Natural killer cell (primary cell): Measurements from ENCODE around the gene PLXNA4. TPM values are rescaled to one million over a fixed set of nuclear protein-coding genes. Genes with fewer than 3 reads are reported as not detected.
A peak's percentile ranks its signal among the peaks of the same experiment; 100 is the strongest.

ENCODE experiments used
- ATAC-seq, 3 donors: fragments of 150-1000 bp in 2 of 3; fragments of 200-7000 bp in 1 of 3; cut with Tn5 transposase; 1 replicate in 1 of 3; 2 replicates in 2 of 3; pipeline ENCODE4 v1.10.0; 2021; ENCODE audit warnings: mild to moderate bottlenecking in 2 of 3, moderate library complexity in 2 of 3
- DNase-seq, 2 donors: peaks; one replicate each; pipeline versions ENCODE4 v3.0.0 to v3.0.0-alpha.2; 2013 to 2021; ENCODE audit warnings: mixed read lengths in 1 of 2
- H3K27ac ChIP-seq: one replicate; pipeline ENCODE4 v1.5.1; 2013; ENCODE audit warnings: mild to moderate bottlenecking, low read length
- H3K27me3 ChIP-seq: one replicate; pipeline ENCODE4 v1.6.1; 2013; ENCODE audit warnings: low read length; ENCODE audit not compliant: control insufficient read depth, insufficient read depth
- H3K36me3 ChIP-seq: one replicate; pipeline ENCODE4 v1.6.1; 2013; ENCODE audit warnings: low read length; ENCODE audit not compliant: control insufficient read depth, insufficient read depth
- H3K4me1 ChIP-seq: one replicate; pipeline ENCODE4 v1.6.1; 2013; ENCODE audit warnings: low read length; ENCODE audit not compliant: control insufficient read depth, insufficient read depth
- H3K4me3 ChIP-seq: one replicate; pipeline ENCODE4 v1.5.1; 2013; ENCODE audit warnings: low read length
- H3K9me3 ChIP-seq: one replicate; pipeline ENCODE4 v1.6.1; 2013; ENCODE audit warnings: low read length; ENCODE audit not compliant: control insufficient read depth, insufficient read depth
- H3K27ac Mint-ChIP-seq, 2 donors: one replicate each; pipeline ENCODE4 v1.8.0; 2022; ENCODE audit warnings: mild to moderate bottlenecking in 2 of 2, mixed read lengths in 2 of 2, moderate library complexity in 1 of 2
- H3K27me3 Mint-ChIP-seq, 2 donors: one replicate each; pipeline ENCODE4 v1.8.0; 2022; ENCODE audit warnings: low read depth in 2 of 2, mixed read lengths in 2 of 2
- H3K36me3 Mint-ChIP-seq: one replicate; pipeline ENCODE4 v1.8.0; 2022; ENCODE audit warnings: mixed read lengths
- H3K4me1 Mint-ChIP-seq, 2 donors: one replicate each; pipeline ENCODE4 v1.8.0; 2022; ENCODE audit warnings: mixed read lengths in 2 of 2
- H3K4me3 Mint-ChIP-seq: one replicate; pipeline ENCODE4 v1.8.0; 2022; ENCODE audit warnings: mild to moderate bottlenecking, moderate library complexity, mixed read lengths
- H3K9me3 Mint-ChIP-seq, 2 donors: one replicate each; pipeline ENCODE4 v1.8.0; 2022; ENCODE audit warnings: mixed read lengths in 2 of 2
- WGBS: methylation state at CpG from one replicate; pipeline ENCODE4 v1.1.7; 2013; ENCODE audit warnings: missing lambda C conversion rate; ENCODE audit not compliant: insufficient coverage; 5-methylcytosine and 5-hydroxymethylcytosine counted together
- intact Hi-C: fragments of 100-400 bp; cut with micrococcal nuclease; formaldehyde crosslinking; loops from one replicate; pipeline ENCODE4 v1.14.2; 2022
- total RNA-seq, 4 donors: library from RNA; stranded (reverse); fragments of 120-200 nt in 1 of 4; gene quantifications; one replicate each; pipeline versions ENCODE4 v1.2.3 to v1.2.4, GENCODE V29; 2013 to 2022
- TF ChIP-seq, protein P1 (sequence below): fragments of 200-600 bp; IDR thresholded peaks from one replicate; pipeline ENCODE4 v1.8.0; 2022; ENCODE audit warnings: antibody characterized with exemption

The PLXNA4 gene
- total RNA-seq, 3 donors from 2014 or later (not counting 1 experiment from before 2014, with no cell fraction given), result 5.1 to 15.3 (median 10.9) TPM

DNA sequence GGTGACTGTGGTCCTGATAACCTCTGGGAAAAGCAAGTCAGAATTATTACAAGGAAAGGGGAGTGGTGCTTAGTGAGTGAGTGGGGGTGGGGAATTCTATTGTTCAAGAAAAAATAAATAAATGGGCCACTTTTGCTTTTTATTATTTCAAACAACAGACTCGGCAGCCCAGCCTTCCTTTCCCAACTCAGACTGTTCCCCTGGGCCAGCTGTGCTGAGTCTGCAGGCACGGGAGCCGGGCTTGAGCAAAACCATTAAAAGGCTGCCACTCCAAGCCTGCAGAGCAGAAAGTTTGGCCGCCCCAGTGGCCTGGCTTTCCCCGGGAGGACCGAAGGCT lies 90.0 kb downstream of the PLXNA4 start:
- ATAC-seq, result no peak
- intact Hi-C loops, result no loop called here
- no peaks in the 10 kb centered on the region for H3K36me3 Mint-ChIP-seq

DNA sequence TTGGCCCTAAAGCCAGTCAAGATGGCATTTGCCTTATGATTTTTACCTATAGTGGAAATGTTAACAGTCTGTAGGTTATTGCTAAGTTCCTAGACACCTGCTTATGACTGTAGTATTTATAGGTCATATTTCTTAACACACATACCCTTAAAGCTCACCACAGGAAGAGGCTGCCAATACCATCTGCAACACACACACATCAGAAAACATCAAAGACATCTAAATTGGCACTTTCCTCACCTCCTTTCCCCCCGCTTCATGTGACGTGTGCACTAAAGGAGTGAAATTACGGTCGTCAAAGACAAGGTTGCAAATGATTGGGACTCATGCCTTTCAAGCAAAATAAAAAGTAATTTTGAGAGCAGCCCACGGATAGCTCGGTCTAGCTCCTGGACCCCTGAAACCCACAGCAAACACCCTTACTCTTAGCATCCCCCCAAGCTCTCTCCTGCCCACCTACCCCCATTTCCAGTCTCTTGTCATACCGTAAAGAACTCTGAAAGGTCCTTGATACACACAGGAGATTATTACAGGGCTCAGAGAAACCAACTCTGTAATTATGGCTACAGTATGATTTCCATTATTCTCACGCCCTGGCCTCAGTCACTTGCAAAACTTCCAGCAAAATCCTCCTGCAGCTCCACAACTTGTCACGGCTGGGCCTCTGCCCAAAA lies 90.5 kb downstream of the PLXNA4 start:
- peak overlapping the region; percentile 73 for H3K27ac ChIP-seq
- H3K27ac Mint-ChIP-seq, result peak overlapping the region; percentile 87 to 88
- no peak overlapping the region for H3K4me3 ChIP-seq
- peaks cover 66% of the 10 kb centered on the region for H3K4me1 ChIP-seq
- no peaks in the 10 kb centered on the region for H3K27me3 ChIP-seq
- intact Hi-C loops, result loop anchor here (1.0 to 2.0 kb wide), 3 partner anchors 34 to 995 kb away; no protein-coding TSS in a partner anchor
- WGBS, result 39% methylated on average over 8 of the region's 9 CpGs
- no peaks in the 10 kb centered on the region for H3K9me3 ChIP-seq
- ATAC-seq (peak; percentile 81 to 86 (median 85)), DNase-seq (peak; percentile 47 to 85)
- H3K4me3 Mint-ChIP-seq, result peak overlapping the region; percentile 80
- peaks cover 72 to 74% of the 10 kb centered on the region in 2 donors for H3K4me1 Mint-ChIP-seq
- H3K36me3 Mint-ChIP-seq, result no peaks in the 10 kb centered on the region
- TF ChIP-seq, protein P1, sequence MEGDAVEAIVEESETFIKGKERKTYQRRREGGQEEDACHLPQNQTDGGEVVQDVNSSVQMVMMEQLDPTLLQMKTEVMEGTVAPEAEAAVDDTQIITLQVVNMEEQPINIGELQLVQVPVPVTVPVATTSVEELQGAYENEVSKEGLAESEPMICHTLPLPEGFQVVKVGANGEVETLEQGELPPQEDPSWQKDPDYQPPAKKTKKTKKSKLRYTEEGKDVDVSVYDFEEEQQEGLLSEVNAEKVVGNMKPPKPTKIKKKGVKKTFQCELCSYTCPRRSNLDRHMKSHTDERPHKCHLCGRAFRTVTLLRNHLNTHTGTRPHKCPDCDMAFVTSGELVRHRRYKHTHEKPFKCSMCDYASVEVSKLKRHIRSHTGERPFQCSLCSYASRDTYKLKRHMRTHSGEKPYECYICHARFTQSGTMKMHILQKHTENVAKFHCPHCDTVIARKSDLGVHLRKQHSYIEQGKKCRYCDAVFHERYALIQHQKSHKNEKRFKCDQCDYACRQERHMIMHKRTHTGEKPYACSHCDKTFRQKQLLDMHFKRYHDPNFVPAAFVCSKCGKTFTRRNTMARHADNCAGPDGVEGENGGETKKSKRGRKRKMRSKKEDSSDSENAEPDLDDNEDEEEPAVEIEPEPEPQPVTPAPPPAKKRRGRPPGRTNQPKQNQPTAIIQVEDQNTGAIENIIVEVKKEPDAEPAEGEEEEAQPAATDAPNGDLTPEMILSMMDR, result no peak
- H3K27me3 Mint-ChIP-seq, result peaks cover 0 to 19% of the 10 kb centered on the region in 2 donors
- H3K36me3 ChIP-seq, result no peaks in the 10 kb centered on the region
- H3K9me3 Mint-ChIP-seq, result no peaks in the 10 kb centered on the region

More for the DNA sequence above, 90.0 kb downstream of the PLXNA4 start:
- no peaks in the 10 kb centered on the region for H3K9me3 Mint-ChIP-seq
- H3K27me3 ChIP-seq, result no peaks in the 10 kb centered on the region
- TF ChIP-seq, protein P1, result no peak
- H3K27ac Mint-ChIP-seq, result peak overlapping the region; percentile 87 to 88
- WGBS, result 88% methylated on average over 6 of the region's 6 CpGs
- no peaks in the 10 kb centered on the region for H3K36me3 ChIP-seq
- H3K9me3 ChIP-seq, result no peaks in the 10 kb centered on the region
- peaks cover 0 to 19% of the 10 kb centered on the region in 2 donors for H3K27me3 Mint-ChIP-seq
- H3K4me3 ChIP-seq, result no peak overlapping the region
- peak overlapping the region; percentile 80 for H3K4me3 Mint-ChIP-seq
- H3K4me1 ChIP-seq, result peaks cover 71% of the 10 kb centered on the region
- no peak for DNase-seq
- peak overlapping the region; percentile 73 for H3K27ac ChIP-seq
- H3K4me1 Mint-ChIP-seq, result peaks cover 77 to 79% of the 10 kb centered on the region in 2 donors

DNA sequence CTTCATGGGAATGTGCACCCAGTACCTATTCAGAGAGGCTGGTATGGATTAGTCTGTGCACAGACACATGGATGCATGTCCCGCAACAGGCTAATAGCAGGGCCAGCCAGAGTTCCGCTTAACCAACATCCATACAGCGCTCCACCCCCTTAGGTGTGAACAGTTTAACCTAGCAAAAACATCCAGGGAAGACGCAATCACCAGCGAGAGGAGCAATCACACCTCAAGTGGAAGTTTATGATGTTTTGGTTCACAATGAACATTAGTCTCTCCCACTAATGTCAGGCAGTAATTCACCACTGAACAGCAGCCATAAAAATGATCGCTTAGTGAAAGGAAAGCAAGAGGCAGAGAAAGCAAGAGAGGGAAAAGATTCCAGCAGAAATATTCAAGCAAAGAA lies 91.1 kb downstream of the PLXNA4 start:
- Histone ChIP-seq H3K27me3 (no peaks in the 10 kb centered on the region), H3K4me3 (no peak overlapping the region), H3K4me1 (peaks cover 60% of the 10 kb centered on the region), H3K9me3 (no peaks in the 10 kb centered on the region), H3K36me3 (no peaks in the 10 kb centered on the region), H3K27ac (peak overlapping the region; percentile 39)
- TF ChIP-seq, protein P1, result no peak
- H3K4me1 Mint-ChIP-seq, result peaks cover 68 to 70% of the 10 kb centered on the region in 2 donors
- ATAC-seq (no peak), DNase-seq (peak in 1 of 2 donors; percentile 11)
- peak overlapping the region; percentile 87 to 88 for H3K27ac Mint-ChIP-seq
- intact Hi-C loops, result loop anchor here (1.0 to 2.0 kb wide), 3 partner anchors 34 to 996 kb away; no protein-coding TSS in a partner anchor
- 89% methylated on average over 4 of the region's 6 CpGs for WGBS
- H3K27me3 Mint-ChIP-seq, result peaks cover 0 to 19% of the 10 kb centered on the region in 2 donors
- no peaks in the 10 kb centered on the region for H3K36me3 Mint-ChIP-seq
- peak overlapping the region; percentile 80 for H3K4me3 Mint-ChIP-seq
- no peaks in the 10 kb centered on the region for H3K9me3 Mint-ChIP-seq
